ENCODE measurements around the gene SIGLECL1. TPM values are rescaled to one million over a fixed set of nuclear protein-coding genes. Genes with fewer than 3 reads are reported as not detected.
A peak's percentile ranks its signal among the peaks of the same experiment; 100 is the strongest.

SIGLECL1 gene
- total and polyA plus RNA-seq, 9 of the 15 experiments (the other 6 are each of a cell fraction or from before 2014, with no cell fraction given), result not detected

- Histone ChIP-seq H3K4me1 (replicated peaks in 1 of 2; ENCODE audit: control insufficient read depth in 2 of 2, insufficient read depth in 2 of 2, low read length in 2 of 2) (peaks cover 0 to 8% of the 10 kb centered on the region in 2 experiments; a peak in 1 of 5 replicates), H3K9me3 (replicated peaks; ENCODE audit: control insufficient read depth, insufficient read depth, low read depth, low read length) (no peaks in the 10 kb centered on the region), H3K9ac (ENCODE audit: insufficient read depth in 1 of 2, low read depth in 2 of 2, low read length in 2 of 2) (no peak overlapping the region), H3K4me3 (no peak overlapping the region), H2AFZ (ENCODE audit: low read depth, low read length) (peak overlapping the region; percentile 70), H3K79me2 (ENCODE audit: control insufficient read depth, insufficient read depth, low read length) (no peaks in the 10 kb centered on the region), H3K36me3 (ENCODE audit: control insufficient read depth, insufficient read depth, low read length) (no peaks in the 10 kb centered on the region), H3K9me1 (ENCODE audit: control insufficient read depth, insufficient read depth, low read length) (no peaks in the 10 kb centered on the region), H4K20me1 (replicated peaks; ENCODE audit: control insufficient read depth, insufficient read depth, low read length) (no peaks in the 10 kb centered on the region), H3K27me3 (ENCODE audit: control insufficient read depth in 2 of 2, insufficient read depth in 2 of 2, low read length in 2 of 2) (peaks cover 0 to 5% of the 10 kb centered on the region in 2 experiments; a peak in 2 of 5 replicates), H3K4me2 (ENCODE audit: insufficient read depth, low read length) (no peak overlapping the region), H3K27ac (ENCODE audit: extremely low read depth, low read depth, low read length) (no peak overlapping the region)
- 29% methylated on average over 6 of the region's 6 CpGs for WGBS (ENCODE audit: insufficient coverage, low coverage, missing lambda C conversion rate)
- ATAC-seq (no peak), FAIRE-seq (no peak), DNase-seq (ENCODE audit: extremely low read depth in 1 of 4, low spot score in 3 of 4) (no peak)
- no peak for TF ChIP-seq ZNF165 (CRISPR knock-in tag; IDR thresholded peaks at IDR 0.05; ENCODE audit: borderline replicate concordance)
- TF ChIP-seq ZNF124 (CRISPR knock-in tag; IDR thresholded peaks at IDR 0.05), result no peak
- no peak for TF ChIP-seq CBFA2T2 (conservative IDR thresholded peaks at IDR 0.05)
- TF ChIP-seq ZNF24 (IDR thresholded peaks at IDR 0.05), result peak; percentile 96
- TF ChIP-seq AFF4 (CRISPR knock-in tag; IDR thresholded peaks at IDR 0.05), result no peak
- intact Hi-C loops (cut with micrococcal nuclease), result no loop called here
- CTCF ChIA-PET (ENCODE audit: low intra/inter-chr PET ratio), result no interaction called here
- in situ Hi-C loops (cut with MboI), result no loop called here
- POLR2A ChIA-PET, result interaction anchor here (0.6 kb wide), 1 partner anchor 578 kb away, joined by 3 read pairs; no protein-coding TSS in a partner anchor
- no TSS peak for BruUV-seq (replicated peaks)
Observed at GRCh38 chr19:51210191-51210784, 40.6 kb upstream of the SIGLECL1 start.
